Activated CD8-positive, alpha-beta memory T cell treated with anti-CD3 and anti-CD28 coated beads, Interleukin-2, amount 50 U/mL, for 48 hours (primary cell): Measurements from ENCODE around the gene PLEKHS1.

Experiments
- DNase-seq: peaks from one replicate; pipeline ENCODE4 v3.0.0-alpha.2; 2020

The PLEKHS1 gene

GRCh38 chr10:113751181-113751732, at the start of gene PLEKHS1:
Gene PLEKHS1 (plus strand): TSS chr10:113751682. CDS start chr10:113755278, 3,596 bp downstream.
- no peak for DNase-seq

- DNase-seq, result no peak
Measured at GRCh38 chr10:113704637-113705343, 46.7 kb upstream of the PLEKHS1 start.

- DNase-seq, result no peak
Measured at GRCh38 chr10:113705344-113705652, 46.2 kb upstream of the PLEKHS1 start.

GRCh38 chr10:113706623-113707022, 44.9 kb upstream of the PLEKHS1 start:
- no peak for DNase-seq

- no peak for DNase-seq
Measured at GRCh38 chr10:113708640-113709039, 42.8 kb upstream of the PLEKHS1 start.

GRCh38 chr10:113709221-113709838, 42.2 kb upstream of the PLEKHS1 start:
- no peak for DNase-seq

GRCh38 chr10:113711142-113711541, 40.3 kb upstream of the PLEKHS1 start:
- no peak for DNase-seq

- no peak for DNase-seq
Measured at GRCh38 chr10:113712024-113712423, 39.5 kb upstream of the PLEKHS1 start.

GRCh38 chr10:113712755-113713639, 38.5 kb upstream of the PLEKHS1 start:
- no peak for DNase-seq

GRCh38 chr10:113713640-113713982, 37.9 kb upstream of the PLEKHS1 start:
- no peak for DNase-seq

- DNase-seq, result no peak
Measured at GRCh38 chr10:113716109-113716910, 35.2 kb upstream of the PLEKHS1 start.

GRCh38 chr10:113718969-113719822, 32.3 kb upstream of the PLEKHS1 start:
- DNase-seq, result no peak

GRCh38 chr10:113720386-113720785, 31.1 kb upstream of the PLEKHS1 start:
- no peak for DNase-seq

GRCh38 chr10:113732160-113732881, 19.2 kb upstream of the PLEKHS1 start:
- DNase-seq, result no peak

GRCh38 chr10:113732966-113733365, 18.5 kb upstream of the PLEKHS1 start:
- no peak for DNase-seq

- no peak for DNase-seq
Measured at GRCh38 chr10:113733635-113734034, 17.8 kb upstream of the PLEKHS1 start.

- no peak for DNase-seq
Measured at GRCh38 chr10:113735913-113736312, 15.6 kb upstream of the PLEKHS1 start.

GRCh38 chr10:113736576-113736975, 14.9 kb upstream of the PLEKHS1 start:
- DNase-seq, result no peak

- DNase-seq, result no peak
Measured at GRCh38 chr10:113739031-113739430, 12.5 kb upstream of the PLEKHS1 start.

GRCh38 chr10:113739577-113739976, 11.9 kb upstream of the PLEKHS1 start:
- no peak for DNase-seq

GRCh38 chr10:113740850-113741249, 10.6 kb upstream of the PLEKHS1 start:
- no peak for DNase-seq
